Brain microvascular endothelial cell (primary cell): ENCODE data around the gene CANT1.
A peak's percentile ranks its signal among the peaks of the same experiment; 100 is the strongest.

Source experiments
- DNase-seq: peaks from one replicate; pipeline ENCODE4 v3.0.0-alpha.2; 2020
- H3K27ac ChIP-seq: fragments of 250-450 bp; sonication (Bioruptor Pico); 2 replicates; pipeline ENCODE4 v1.5.1; 2020; ENCODE audit warnings: mild to moderate bottlenecking, moderate library complexity
- H3K27me3 ChIP-seq: fragments of 250-450 bp; sonication (Bioruptor Pico); replicated peaks from 2 replicates; pipeline ENCODE4 v1.5.1; 2020; ENCODE audit warnings: mild to moderate bottlenecking
- H3K36me3 ChIP-seq: fragments of 250-450 bp; sonication (Bioruptor Pico); replicated peaks from 2 replicates; pipeline ENCODE4 v1.5.1; 2020; ENCODE audit warnings: mild to moderate bottlenecking
- H3K4me3 ChIP-seq: 2 replicates; pipeline ENCODE4 v1.5.1; 2011; ENCODE audit warnings: low read depth, mild to moderate bottlenecking, control low read depth, low read length, moderate library complexity
- in situ Hi-C: cut with HindIII; loops from 2 replicates; pipeline ENCODE4 v1.10.0; 2017; ENCODE audit warnings: low sequenced_read_pairs, low pct_ligation_motif_present
- TF ChIP-seq, protein P1 (sequence below): IDR thresholded peaks from 2 replicates; pipeline ENCODE4 v1.5.1; 2011; ENCODE audit warnings: low read depth, mild to moderate bottlenecking, moderate library complexity, low read length, control low read depth, inconsistent platforms; ENCODE audit errors: missing control alignments

Gene CANT1

DNA sequence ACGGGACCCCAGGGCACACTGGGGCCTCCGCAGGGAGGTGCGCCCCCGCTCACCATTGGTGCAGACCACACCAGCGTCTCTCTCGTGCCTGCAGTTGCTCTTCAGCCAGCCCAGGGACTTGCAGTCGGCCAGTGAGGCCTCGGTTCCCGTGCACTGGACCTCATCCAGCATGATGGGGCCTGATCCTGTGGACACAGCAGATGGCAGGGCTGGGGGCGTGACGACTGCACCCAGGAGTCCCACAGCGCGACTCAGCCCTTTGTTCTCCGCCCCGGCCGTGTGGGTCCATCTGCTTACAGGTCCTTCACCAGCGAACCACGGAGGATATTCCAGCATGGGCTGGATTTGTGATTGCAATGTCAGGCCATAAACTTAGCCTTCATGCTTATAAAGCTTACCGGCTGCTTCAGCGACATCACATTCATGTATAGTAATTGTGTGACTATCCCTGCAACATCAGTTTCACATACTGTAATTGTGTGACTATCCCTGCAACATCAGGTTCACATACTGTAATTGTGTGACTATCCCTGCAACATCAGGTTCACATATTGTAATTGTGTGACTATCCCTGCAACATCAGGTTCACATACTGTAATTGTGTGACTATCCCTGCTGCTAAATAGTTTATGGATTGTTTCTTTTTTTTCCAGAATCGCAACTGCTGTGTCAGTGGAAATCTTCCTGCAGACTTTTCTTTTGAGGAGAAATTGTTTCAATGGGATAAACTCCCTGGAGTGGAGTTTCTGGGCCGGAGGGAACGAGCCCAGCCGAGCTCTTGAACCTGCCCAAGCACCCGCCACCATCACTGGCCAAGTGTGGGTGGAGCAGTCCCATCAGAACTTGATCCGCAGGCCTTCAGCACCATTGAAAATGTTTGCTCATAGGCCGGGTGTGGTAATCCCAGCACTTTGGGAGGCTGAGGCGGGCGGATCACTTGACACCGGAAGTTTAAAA lies 34.7 kb downstream of the CANT1 start:
- Histone ChIP-seq H3K36me3 (peaks cover 15% of the 10 kb centered on the region), H3K27me3 (no peaks in the 10 kb centered on the region), H3K27ac (no peak overlapping the region), H3K4me3 (no peak overlapping the region)
- TF ChIP-seq, protein P1, sequence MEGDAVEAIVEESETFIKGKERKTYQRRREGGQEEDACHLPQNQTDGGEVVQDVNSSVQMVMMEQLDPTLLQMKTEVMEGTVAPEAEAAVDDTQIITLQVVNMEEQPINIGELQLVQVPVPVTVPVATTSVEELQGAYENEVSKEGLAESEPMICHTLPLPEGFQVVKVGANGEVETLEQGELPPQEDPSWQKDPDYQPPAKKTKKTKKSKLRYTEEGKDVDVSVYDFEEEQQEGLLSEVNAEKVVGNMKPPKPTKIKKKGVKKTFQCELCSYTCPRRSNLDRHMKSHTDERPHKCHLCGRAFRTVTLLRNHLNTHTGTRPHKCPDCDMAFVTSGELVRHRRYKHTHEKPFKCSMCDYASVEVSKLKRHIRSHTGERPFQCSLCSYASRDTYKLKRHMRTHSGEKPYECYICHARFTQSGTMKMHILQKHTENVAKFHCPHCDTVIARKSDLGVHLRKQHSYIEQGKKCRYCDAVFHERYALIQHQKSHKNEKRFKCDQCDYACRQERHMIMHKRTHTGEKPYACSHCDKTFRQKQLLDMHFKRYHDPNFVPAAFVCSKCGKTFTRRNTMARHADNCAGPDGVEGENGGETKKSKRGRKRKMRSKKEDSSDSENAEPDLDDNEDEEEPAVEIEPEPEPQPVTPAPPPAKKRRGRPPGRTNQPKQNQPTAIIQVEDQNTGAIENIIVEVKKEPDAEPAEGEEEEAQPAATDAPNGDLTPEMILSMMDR, result no peak
- in situ Hi-C loops, result no loop called here
- DNase-seq, result peak; percentile 68

DNA sequence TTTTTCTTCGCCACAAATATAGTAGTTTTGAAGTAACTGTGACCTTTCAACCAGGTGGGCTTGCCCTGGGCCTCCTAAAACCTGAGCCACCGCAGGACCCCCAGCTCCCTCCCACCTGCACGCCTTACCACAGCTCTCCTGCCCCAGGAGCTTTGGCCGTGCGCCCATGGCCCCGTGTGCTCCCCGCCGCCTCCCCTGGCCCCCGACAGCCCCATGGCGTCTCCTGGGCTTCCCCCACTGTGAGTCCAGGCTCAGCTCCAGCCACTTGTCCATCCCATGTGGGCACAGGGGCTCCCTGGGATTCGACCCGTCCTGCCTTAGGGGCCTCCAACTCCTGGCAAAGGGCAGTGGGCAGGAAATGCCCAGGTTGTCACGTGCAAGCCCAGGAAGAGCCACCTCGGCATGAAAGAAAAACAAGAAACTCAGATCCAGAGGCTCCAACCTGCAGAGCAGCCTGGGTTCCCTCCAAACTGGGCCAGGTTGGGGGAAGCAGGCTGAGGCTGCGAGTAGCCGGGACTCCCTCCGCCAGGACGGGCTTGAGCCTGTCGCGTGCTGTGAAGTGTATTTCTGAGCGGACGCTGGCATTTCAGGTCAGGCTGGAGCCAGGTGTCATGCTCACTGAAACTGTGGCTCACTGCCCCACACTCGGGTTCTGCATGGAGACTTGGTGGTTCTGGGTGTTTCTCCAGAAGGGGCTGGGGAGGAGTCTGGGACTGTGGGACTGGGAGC lies 35.6 kb downstream of the CANT1 start:
- peaks cover 15% of the 10 kb centered on the region for H3K36me3 ChIP-seq
- TF ChIP-seq, protein P1, result no peak
- no peak overlapping the region for H3K27ac ChIP-seq
- H3K27me3 ChIP-seq, result no peaks in the 10 kb centered on the region
- DNase-seq, result no peak
- no peak overlapping the region for H3K4me3 ChIP-seq
- in situ Hi-C loops, result no loop called here

DNA sequence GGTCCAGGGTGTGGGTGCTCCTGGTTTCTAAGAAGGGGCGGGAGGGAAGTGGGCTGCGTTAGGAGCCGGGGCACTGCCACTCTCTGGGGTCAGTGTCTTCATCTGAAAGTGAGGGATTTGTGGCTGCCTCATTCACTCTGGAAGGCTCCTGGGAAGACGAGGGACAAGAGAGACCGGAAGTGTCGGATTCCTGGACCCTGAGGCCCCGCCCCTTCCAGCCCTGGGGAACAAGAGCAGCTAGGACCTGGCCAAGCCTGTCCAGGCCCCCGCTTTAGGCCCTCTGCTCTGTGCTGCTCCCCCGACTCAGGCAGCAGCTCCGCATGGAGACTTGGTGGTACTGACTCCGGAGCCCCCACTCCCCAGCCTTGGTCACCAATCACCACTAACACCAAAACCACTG lies 36.4 kb downstream of the CANT1 start:
- TF ChIP-seq, protein P1, result no peak
- H3K4me3 ChIP-seq, result no peak overlapping the region
- in situ Hi-C loops, result no loop called here

DNA sequence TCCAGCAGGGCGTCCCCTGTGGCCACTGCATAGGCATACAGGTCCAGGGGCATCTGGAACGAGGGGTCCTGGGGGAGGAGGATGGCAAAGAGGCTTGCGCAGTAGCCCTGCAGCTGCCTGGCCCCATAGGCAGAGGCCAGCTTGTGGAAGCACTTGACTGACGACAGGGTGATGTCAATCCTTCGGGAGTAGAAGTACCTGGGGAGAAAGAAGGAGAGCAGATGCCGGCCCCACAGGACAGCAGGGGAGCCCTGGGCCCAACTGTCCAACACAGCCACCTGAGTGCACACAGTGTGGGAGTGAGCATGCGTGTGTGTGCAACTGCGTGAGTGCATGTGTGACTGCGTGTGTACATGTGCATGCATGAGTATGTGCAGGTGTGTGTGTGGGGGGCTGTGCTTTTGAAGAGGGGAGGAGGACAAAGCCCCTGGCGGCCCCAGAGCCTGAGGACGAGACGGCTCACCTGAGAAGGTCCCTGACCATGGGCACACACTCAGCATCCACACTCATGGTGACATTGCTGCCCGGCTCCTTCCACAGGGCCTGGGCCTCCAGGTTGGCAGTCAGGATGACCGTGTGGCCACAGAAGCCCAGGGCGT lies 37.0 kb downstream of the CANT1 start:
- peaks cover 15% of the 10 kb centered on the region for H3K36me3 ChIP-seq
- TF ChIP-seq, protein P1, result no peak

More for the DNA sequence above, 36.4 kb downstream of the CANT1 start:
- Histone ChIP-seq H3K36me3 (peaks cover 15% of the 10 kb centered on the region), H3K27ac (no peak overlapping the region), H3K27me3 (no peaks in the 10 kb centered on the region)
- DNase-seq, result no peak

DNA sequence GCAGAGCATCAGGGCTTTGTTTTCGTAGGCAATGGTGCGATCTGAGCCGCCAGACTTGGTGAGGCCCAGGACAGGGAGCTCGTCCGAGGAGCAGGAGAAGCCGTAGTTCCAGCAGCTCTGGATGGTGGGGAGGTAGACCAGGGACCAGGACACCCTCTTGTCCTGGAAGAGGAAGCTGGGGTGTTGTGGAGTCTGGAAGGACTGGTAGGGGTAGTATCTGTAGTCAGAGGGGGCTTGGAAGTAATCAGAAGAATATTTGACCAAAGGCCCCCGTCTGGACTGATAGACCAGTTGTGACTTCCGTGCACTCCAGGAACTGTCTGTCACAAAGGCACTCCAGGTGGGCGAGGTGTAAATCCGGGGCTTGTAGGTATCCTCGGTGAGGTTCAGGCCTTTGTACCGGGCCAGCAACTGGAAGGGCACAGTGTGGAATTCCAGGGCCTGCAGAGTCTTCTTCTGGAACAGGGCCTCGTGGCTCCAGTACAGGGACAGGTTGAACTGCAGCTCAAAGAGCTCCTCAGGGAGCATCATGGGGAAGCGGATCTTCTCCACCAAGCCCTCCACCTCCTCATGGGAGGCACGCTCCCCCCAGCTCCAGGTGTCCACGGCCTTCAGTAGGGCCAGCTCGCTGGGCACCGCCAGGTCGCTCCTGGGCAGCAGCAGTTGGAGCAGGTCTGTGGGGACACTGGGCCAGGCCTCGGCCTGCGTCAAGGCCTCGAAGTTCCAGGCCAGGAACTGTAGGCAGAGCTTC lies 37.6 kb downstream of the CANT1 start:
- TF ChIP-seq, protein P1, result no peak
- DNase-seq, result no peak
- Histone ChIP-seq H3K36me3 (peaks cover 15% of the 10 kb centered on the region), H3K27me3 (no peaks in the 10 kb centered on the region), H3K27ac (no peak overlapping the region), H3K4me3 (no peak overlapping the region)
- in situ Hi-C loops, result no loop called here

More for the DNA sequence above, 37.0 kb downstream of the CANT1 start:
- Histone ChIP-seq H3K27me3 (no peaks in the 10 kb centered on the region), H3K27ac (no peak overlapping the region), H3K4me3 (no peak overlapping the region)
- DNase-seq, result no peak
- in situ Hi-C loops, result no loop called here
